Measurements from ENCODE around the gene FGF14.

- no peak for TF ChIP-seq POLR2A (IDR thresholded peaks at IDR 0.05)
- TF ChIP-seq CTCF (IDR thresholded peaks at IDR 0.05): no peak
Observed at GRCh38 chr13:102325321-102325720, 76.5 kb downstream of the FGF14 start.

All from lower leg skin (tissue), 3 donors.